ENCODE data around the gene MARK1.
A peak's percentile ranks its signal among the peaks of the same experiment; 100 is the strongest.

Gene MARK1

GRCh38 chr1:220692436-220693228 lies 164.7 kb downstream of the MARK1 start:
- no peak for DNase-seq

DNA sequence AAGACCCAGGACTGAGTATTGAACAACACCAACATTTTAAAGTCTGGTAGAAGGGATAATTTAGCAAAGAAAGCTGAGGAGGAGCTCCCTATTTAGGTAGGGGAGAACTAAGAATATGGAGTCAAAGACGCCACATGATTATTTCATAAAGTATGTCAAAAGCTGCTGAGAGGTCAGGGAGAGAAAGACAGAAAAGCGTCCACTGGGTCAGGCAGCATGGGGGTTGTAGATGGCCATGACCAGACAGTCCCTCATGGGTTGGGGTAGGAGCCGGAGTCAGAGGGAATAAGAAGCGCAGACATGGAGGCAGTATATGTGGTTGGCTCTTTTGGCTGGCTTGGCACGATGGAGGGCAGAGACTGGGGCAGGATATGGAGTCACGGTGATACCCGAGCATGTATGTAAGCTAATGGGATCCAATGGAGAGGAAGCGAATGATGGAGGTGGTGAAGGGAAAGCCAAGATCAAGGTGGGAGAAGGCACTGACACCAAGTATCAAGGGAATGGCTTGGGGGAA lies 167.0 kb downstream of the MARK1 start:
- DNase-seq: no peak

GRCh38 chr1:220695426-220695825 lies 167.5 kb downstream of the MARK1 start:
- no peak for DNase-seq

GRCh38 chr1:220696226-220696862 lies 168.4 kb downstream of the MARK1 start:
- no peak for DNase-seq

- DNase-seq: peak; percentile 60
Measured at GRCh38 chr1:220696863-220697231, 168.9 kb downstream of the MARK1 start.

DNA sequence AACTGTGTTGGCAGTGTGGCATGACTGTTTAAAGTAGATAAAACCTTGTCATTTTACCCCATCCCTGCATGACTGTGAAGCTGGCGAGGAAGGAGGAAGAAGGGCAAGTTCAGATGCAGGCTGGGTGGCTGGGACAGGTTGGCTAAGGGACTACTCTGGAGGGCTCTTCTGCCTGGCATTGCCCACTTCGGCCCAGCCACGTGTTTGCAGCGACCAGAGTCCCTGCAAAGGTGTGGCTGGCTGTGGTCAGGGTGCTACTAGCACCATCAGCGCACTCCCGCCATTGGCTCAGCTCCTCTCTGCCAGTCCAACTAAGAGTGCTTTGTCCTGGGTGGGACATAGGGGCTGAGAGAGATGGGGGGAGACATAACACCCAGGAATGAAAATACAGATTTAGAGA lies 169.4 kb downstream of the MARK1 start:
- no peak for DNase-seq

DNA sequence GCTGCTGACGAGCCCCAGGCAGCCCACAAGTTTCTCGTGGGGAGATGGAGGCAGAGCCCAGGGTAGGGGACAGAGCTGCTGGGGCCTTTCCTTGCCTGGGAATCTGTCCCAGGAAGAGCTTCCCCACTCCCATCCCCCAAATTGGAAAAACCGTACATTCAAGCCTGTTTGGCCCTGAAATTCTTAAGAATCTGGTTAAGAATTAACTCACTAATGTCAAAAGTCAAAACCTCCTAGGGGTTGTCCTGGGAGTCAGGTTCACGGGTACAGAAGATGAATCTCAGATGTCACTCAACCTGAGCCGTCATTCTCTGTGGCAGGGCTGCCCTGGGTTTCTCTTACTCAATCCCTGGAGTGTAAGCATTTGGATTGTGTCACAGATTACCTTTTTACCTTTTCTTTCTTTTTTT lies 170.7 kb downstream of the MARK1 start:
- no peak for DNase-seq

DNA sequence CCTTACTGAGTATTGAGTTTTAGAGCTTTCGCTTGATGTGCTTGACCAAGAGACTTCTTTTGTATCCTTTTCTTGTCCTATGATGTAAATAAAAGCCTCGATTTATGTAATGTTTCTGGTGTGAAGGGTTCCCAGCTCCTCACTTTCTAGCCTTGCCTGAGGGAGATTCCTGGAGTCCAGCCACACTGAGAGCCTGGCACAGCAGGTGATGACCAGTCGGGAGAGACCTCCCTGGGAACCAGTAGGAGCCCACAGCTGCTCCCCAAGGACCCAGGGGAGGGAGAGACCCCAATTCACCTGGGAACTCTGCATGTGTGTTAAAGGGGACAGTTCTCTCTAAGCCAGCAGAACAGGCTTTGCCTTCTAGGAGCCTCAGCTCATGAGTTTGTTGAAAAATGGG lies 171.1 kb downstream of the MARK1 start:
- no peak for DNase-seq

DNA sequence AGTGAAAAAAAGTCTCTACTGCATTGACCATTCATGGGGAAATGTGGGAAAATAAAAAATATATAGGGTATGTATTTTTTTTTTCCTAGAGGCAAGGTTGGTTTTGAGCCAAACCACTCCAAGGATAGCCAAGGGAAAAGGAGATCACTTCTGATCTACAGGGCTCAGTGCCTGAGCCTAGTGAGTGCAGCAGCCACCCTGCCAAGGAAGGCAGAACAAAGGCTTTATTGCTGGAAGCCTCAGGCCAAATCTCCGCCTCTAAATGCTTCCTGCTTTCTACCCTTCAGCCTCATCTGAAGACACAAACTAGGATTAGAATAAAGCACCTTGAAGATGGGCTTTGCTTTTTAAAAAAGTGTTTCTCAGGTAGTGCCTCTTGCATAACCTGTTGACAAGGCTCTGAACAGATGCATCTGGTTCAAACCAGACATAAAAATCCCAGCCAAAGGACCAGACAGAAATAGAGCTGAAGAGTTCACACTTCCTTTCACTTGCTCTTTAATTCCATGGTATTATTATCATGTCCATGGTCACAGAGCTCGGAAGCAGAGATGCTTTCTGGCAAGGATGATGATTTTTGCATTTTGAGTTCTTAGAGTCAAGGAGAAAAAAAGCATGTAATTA lies 172.7 kb downstream of the MARK1 start:
- DNase-seq: no peak

DNA sequence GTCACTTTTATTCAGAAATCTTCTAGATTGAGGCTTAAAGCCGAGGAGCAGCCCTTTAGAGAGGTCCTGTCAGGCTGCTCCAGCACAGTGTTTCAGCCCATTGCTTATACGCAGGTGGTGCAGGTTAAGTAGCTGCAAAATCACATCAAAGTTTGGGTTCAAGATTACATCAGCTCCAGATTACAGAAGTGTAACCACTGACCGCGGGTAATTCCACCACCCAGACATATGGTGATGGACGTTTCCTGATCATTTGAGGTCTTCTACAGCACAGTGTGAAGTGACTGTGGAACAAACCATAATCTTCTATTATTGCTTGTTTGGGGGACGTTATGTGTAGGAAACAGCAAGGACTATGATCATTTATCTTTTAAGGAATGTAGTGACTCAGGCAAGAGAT lies 174.0 kb downstream of the MARK1 start:
- no peak for DNase-seq

DNA sequence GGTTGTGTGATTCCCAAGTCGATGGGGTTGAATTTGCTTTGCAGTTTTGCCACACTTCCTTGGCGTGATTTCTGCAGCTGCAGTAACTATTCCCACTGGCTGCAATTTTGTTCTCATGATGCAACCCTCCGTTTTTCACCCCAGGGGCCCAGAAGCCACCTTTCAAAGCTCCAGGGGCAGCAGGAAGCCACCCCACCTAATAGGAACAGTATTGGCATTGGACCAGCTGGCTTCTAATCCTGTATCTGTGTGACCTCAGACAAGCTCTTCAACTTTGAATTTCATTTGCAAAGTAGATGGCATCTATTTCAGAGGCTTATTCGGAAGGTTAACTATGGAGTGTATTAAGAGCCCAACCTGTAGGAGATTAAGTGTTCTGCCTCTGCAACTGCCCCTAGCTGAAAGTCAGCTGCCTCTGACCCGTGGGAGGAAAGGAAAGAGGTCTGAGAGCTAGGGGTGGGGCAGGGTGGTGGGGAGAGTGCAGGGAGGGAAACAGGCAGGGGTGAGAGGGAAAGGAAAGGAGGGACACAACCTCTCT lies 174.9 kb downstream of the MARK1 start:
- no peak for DNase-seq

- DNase-seq: no peak
Measured at GRCh38 chr1:220703305-220703704, 175.4 kb downstream of the MARK1 start.

- no peak for DNase-seq
Measured at GRCh38 chr1:220705782-220706181, 177.8 kb downstream of the MARK1 start.

DNA sequence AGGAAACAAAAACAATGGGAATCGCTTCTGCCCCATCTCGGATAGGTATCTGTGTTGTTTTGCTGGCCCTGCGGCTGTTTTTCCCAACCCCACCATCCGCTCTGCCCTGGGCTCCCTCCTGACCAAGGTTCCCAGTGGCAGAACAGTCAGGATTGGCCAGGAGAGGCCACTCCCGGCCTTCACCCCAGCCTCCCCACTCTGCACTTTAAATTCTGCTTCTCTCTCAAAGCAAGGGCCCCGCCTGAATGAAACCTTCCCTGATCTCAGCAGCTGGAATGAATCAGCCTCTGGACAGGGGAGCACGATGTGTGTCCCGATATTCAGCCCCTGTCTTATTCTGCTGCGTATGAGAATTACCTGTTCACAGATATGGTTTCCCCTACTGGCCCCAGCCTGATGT lies 178.5 kb downstream of the MARK1 start:
- no peak for DNase-seq

- DNase-seq: no peak
Measured at GRCh38 chr1:220707160-220707559, 179.2 kb downstream of the MARK1 start.

DNA sequence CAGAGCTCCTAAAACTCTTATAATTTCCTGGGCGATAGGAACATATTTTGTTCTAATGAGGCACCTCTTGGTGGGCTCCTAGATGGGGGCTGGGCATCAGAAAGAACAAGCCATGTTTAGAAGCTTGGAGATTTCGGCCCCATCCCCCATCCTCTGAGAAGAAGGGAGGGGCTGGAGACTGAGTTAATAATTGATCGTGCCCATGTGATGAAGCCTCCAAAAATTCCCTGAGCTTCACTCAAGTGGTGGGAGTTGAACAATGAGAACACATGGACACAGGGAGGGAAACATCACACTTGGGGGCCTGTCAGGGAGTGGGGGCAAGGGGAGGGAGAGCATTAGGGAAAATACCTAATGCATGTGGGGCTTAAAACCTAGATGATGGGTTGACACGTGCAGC lies 180.3 kb downstream of the MARK1 start:
- no peak for DNase-seq

- no peak for DNase-seq
Measured at GRCh38 chr1:220708936-220709801, 181.2 kb downstream of the MARK1 start.

DNA sequence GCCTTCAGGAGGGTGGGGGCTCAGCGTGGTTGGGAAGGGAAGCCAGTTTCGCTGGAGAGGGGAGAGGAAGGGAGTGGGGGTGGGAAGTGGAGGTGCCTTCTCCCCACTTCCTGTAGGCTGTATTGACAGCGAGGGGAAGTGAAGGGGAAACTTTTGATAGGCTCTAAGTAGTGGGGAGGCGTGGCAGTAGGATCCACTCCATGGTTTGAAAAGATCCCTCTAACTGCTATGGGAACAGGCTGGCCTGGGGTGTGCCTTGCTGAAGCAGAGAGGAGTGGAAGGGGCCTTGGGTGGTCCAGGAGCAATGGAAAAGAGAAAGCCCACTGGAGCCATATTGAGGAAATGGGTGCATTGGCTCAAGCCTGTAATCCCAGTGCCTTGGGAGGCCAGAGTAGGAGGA lies 182.4 kb downstream of the MARK1 start:
- no peak for DNase-seq

GRCh38 chr1:220711056-220711809 lies 183.3 kb downstream of the MARK1 start:
- no peak for DNase-seq
